Measurements from ENCODE around the gene NCKAP1.

- no peak for TF ChIP-seq CTCF (IDR thresholded peaks at IDR 0.05)
- no peak for TF ChIP-seq USF1 (CRISPR knock-in tag; IDR thresholded peaks at IDR 0.05)
- no peak for TF ChIP-seq FOXP4 (CRISPR knock-in tag; IDR thresholded peaks at IDR 0.05)
- TF ChIP-seq ZNF416 (CRISPR knock-in tag; IDR thresholded peaks at IDR 0.05), result no peak
- TF ChIP-seq GABPB1 (CRISPR knock-in tag; IDR thresholded peaks at IDR 0.05), result no peak
- TF ChIP-seq MAX (CRISPR knock-in tag; IDR thresholded peaks at IDR 0.05), result no peak
- TF ChIP-seq E2F1 (CRISPR knock-in tag; IDR thresholded peaks at IDR 0.05), result no peak
- no peak for TF ChIP-seq ZBTB43 (CRISPR knock-in tag; IDR thresholded peaks at IDR 0.05)
- TF ChIP-seq NR2C2 (CRISPR knock-in tag; IDR thresholded peaks at IDR 0.05), result no peak
- no peak for TF ChIP-seq ZNF425 (CRISPR knock-in tag; conservative IDR thresholded peaks at IDR 0.05)
- TF ChIP-seq USF2 (CRISPR knock-in tag; IDR thresholded peaks at IDR 0.05), result no peak
- no peak for TF ChIP-seq TCF7 (CRISPR knock-in tag; IDR thresholded peaks at IDR 0.05; ENCODE audit: low read depth)
Observed at GRCh38 chr2:182895798-182896197, 142.5 kb downstream of the NCKAP1 start.

All from WTC11 (cell line).